GM12872 (cell line): Measurements from ENCODE around the gene SPATA25.

Experiments
- TF ChIP-seq, protein P1 (sequence below): IDR thresholded peaks from 3 replicates; pipeline ENCODE4 v1.5.1; 2011; ENCODE audit warnings: low read depth, mild to moderate bottlenecking, low read length, moderate library complexity; ENCODE audit not compliant: insufficient read depth

The SPATA25 gene

DNA sequence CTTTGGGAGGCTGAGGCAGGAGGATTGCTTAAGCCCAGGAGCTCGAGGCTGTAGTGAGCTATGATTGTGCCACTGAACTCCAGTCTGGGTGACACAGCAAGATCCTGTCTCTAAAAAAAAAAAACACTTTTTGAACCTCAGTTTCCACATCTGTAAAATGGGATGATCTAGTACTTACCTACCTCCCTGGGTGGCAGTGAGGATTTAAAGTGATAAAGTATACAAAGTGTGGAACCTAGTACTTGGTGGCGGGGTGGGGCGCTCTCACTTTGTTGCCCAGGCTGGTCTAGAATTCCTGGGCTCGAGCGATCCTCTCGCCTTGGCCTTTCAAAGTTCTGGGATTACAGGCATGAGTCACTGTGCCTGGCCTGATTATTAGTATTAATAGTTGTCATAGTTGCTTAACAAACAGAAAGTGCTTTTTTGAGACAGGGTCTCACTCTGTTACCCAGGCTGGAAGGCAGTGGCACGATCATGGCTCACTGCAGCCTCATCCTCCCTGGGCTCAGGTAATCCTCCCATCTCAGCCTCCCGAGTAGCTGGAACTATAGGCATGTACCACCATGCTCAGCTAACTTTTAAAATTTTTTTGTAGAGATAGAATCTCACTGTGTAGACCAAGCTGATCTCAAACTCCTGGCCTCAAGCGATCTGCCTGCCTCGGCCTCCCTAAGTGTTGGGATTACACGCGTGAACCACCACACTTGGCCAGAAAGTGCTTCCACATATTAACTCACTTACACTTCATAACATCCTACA lies 31.5 kb upstream of the SPATA25 start:
- TF ChIP-seq, protein P1, sequence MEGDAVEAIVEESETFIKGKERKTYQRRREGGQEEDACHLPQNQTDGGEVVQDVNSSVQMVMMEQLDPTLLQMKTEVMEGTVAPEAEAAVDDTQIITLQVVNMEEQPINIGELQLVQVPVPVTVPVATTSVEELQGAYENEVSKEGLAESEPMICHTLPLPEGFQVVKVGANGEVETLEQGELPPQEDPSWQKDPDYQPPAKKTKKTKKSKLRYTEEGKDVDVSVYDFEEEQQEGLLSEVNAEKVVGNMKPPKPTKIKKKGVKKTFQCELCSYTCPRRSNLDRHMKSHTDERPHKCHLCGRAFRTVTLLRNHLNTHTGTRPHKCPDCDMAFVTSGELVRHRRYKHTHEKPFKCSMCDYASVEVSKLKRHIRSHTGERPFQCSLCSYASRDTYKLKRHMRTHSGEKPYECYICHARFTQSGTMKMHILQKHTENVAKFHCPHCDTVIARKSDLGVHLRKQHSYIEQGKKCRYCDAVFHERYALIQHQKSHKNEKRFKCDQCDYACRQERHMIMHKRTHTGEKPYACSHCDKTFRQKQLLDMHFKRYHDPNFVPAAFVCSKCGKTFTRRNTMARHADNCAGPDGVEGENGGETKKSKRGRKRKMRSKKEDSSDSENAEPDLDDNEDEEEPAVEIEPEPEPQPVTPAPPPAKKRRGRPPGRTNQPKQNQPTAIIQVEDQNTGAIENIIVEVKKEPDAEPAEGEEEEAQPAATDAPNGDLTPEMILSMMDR: no peak

DNA sequence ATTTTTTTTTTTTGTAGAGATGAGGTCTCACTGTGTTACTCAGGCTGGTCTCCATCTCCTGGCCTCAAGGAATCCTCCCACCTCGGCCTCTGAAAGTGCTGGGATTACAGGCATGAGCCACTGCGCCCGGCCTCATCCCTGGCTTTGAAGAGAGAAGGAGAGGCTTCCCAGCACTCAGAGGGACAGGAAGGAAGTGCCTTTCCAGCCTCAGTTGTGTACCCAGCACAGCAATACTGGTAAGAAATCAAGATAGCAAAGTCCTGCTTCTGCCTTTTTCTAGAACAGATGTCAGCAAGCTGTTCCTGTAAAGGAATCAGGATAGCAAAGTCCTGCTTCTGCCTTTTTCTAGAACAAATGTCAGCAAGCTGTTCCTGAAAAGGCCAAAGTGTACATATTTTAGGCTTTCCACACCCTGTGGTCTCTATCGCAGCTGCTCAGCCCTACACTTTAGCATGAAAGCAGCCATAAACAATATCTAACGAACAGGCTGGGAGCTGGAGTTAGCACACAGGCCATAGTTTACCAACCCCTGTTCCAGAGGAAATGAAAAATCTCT lies 30.8 kb upstream of the SPATA25 start:
- TF ChIP-seq, protein P1: no peak

DNA sequence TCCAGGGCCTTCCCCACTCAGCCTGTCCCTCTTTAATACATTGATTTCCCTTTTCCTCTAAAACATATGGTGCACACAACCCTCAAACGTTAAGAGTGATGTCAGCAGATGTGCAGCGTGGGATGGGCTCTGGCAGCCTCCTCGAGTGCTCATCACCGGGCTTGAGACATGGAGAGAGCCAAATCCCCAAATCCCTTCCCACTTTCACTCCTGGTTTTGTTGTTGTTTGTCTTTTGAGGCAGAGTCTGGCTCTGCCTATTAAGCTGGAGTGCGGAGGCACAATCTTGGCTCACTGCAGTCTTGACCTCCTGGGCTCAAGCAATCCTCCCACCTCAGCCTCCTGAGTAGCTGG lies 30.3 kb upstream of the SPATA25 start:
- TF ChIP-seq, protein P1: no peak

DNA sequence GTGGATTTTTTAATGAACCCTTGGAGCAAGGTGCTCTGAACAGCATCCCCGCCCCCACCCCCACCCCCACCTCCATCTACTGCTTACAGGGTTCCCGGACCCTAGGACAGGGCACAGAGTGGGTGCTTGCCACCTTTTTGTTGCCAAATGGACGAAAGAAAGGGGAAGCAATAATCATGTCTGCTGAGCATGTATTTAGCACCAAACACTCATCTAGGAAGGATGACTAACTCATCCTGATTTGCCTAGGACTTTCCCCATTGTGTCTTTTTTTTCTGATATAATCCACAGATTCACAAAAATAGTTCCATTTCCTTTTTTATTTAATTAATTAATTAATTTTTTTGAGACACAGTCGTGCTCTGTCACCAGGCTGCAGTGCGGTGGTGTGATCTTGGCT lies 25.7 kb upstream of the SPATA25 start:
- TF ChIP-seq, protein P1: no peak

DNA sequence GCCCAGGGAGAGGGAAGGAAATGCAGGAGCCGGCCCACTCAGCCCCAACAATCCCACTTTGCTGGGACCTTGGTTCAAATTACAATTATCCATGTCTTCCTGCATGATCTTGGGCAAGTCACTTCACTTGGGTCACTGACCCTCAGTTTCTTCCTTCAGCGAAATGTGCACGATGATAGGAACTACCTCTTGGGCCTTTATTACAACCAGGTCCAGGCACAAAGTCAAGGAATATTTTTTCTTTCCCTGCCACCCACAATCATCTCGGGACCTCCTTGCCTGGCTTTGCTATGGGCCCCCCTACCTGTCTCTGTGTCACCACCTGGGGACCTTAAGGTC lies 24.9 kb upstream of the SPATA25 start:
- TF ChIP-seq, protein P1: no peak

DNA sequence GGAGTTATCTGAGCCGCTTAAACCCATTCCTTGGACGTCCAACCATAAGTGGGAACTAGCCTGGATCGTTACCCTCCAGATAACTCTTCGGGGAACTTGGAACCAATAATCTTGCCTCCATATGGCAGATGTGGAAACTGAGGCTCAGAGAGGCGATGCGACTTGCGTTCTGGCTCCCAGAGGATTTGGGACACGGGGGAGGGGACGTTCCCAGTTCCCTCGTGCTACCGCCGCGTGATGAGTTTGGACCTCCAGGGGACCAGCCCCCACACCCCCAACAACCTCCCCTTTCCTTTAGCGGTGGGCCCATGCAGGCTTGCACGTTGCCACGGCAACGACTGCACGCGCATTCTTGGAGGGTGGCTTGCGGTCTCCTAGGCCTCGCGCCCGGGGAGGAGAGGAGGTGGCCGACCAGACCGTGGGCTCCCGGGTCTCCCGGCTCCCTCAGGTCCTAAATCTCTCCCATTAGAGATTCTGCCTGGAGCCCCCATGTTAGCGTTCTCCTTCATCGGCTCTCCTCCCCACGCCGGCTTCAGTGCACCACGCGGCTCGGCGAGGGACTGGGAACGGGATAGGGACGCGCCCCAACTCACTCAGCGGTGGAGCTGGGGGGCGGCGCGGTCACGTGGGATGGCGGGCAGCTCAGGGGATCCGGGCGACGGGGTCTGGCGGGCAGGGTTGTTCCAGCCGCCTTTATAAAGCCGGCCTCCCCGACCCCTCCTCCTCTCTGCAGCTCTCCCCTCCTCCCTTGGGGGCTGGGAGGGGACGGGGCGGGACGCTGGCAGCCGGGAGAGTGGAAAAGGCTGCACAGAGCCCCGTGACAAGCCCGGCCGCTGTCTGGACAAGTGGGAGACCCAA lies 24.3 kb upstream of the SPATA25 start, which contains the start of gene PLTP:
TSS of gene PLTP (minus strand) at position 670 of the 858 bp plus-strand sequence. CDS start 703 bp downstream, outside the sequence.
- TF ChIP-seq, protein P1: no peak
